RWPE1 (cell line): Measurements from ENCODE around the gene FLT3LG.

Experiments used
- CTCF ChIA-PET: fragments of 350-600 bp; sonication (Branson Sonifier 250); formaldehyde crosslinking; extraction: SDS; loops from one replicate; lab custom pipeline; 2021; lab: Yijun Ruan, JAX
- POLR2A ChIA-PET: fragments of 400-600 bp; formaldehyde crosslinking; extraction: SDS; loops from one replicate; lab custom pipeline; 2020; ENCODE audit warnings: antibody characterized with exemption; ENCODE audit not compliant: low non-redundant PET; lab: Yijun Ruan, JAX
- DNase-seq: peaks from one replicate; pipeline ENCODE4 v3.0.0; 2012; ENCODE audit warnings: low spot score
- H3K27ac ChIP-seq: fragments of 450-650 bp; 2 replicates; pipeline ENCODE4 v1.5.1; 2017
- TF ChIP-seq, protein P1 (sequence below): fragments of 450-650 bp; conservative IDR thresholded peaks from 2 replicates; pipeline ENCODE4 v1.5.1; 2017; ENCODE audit warnings: low read depth, mild to moderate bottlenecking

The FLT3LG gene

DNA sequence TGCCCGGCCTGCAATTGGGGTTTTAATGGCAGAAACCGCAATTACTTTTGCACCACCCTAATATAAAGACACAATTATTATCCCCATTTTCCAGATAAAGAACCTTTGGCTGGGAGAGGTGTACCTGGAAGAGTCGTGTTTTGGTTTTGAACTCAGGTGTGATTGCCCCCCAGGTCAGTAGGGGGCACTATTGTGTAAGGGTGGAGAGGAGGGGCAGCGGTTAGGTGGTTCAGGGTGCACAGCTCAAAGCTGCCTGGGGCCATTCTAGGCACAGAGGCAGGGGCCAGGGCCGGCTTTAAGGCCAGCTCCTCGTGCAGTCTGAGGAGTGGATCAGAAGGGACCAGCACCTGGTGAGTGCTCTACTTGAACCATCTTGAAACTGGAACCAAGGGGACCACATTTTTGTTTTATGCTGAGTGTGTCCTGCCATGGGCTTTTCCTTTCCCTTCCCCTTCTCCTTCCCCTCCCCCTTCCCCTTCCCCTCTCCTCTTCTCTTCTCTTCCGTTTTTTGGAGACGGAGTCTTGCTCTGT lies 32.6 kb downstream of the FLT3LG start:
- CTCF ChIA-PET: interaction anchor here (0.6 to 1.8 kb wide), 4 partner anchors 28 to 95 kb away, joined by 3 to 6 read pairs (median 4); no protein-coding TSS in a partner anchor
- no peak overlapping the region for H3K27ac ChIP-seq
- TF ChIP-seq, protein P1, sequence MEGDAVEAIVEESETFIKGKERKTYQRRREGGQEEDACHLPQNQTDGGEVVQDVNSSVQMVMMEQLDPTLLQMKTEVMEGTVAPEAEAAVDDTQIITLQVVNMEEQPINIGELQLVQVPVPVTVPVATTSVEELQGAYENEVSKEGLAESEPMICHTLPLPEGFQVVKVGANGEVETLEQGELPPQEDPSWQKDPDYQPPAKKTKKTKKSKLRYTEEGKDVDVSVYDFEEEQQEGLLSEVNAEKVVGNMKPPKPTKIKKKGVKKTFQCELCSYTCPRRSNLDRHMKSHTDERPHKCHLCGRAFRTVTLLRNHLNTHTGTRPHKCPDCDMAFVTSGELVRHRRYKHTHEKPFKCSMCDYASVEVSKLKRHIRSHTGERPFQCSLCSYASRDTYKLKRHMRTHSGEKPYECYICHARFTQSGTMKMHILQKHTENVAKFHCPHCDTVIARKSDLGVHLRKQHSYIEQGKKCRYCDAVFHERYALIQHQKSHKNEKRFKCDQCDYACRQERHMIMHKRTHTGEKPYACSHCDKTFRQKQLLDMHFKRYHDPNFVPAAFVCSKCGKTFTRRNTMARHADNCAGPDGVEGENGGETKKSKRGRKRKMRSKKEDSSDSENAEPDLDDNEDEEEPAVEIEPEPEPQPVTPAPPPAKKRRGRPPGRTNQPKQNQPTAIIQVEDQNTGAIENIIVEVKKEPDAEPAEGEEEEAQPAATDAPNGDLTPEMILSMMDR: peak; percentile 72
- peak; percentile 50 for DNase-seq
- POLR2A ChIA-PET: no interaction called here

DNA sequence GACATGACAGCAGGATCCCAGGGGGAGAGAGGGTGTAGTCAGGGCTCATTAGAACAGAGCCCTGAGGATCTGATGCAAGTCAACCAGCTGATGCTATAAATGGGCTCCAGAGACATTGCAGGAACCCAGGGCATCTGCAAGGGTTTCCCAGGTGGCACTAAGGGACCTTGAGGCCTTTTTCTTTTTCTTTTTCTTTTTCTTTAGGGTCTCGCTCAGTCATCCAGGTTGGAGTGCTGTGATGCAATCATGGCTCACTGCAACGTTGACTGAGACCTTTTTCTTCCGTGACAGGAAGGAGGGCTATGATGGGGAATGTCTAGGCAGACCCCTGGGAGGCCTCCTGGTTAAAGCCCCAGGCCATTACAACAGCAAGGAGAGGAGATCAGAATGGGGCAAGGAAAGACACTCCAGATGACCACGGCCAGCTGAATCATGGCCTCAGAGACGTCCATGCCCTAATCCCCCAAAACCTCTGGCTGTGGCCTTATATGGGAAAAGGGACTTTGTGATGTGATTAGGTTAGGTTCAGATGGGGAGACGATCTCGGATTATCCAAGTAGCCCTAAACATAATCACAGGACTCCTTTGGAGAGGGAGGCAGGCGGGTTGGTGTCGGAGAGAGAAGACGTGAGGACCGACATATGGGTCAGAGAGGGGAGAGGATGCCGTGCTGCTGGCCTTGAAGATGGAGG lies 33.9 kb downstream of the FLT3LG start:
- no peak overlapping the region for H3K27ac ChIP-seq
- POLR2A ChIA-PET: no interaction called here
- TF ChIP-seq, protein P1: no peak
- DNase-seq: no peak
- CTCF ChIA-PET: interaction anchor here (0.6 to 1.8 kb wide), 3 partner anchors 39 to 170 kb away, joined by 3 to 6 read pairs (median 3); no protein-coding TSS in a partner anchor

DNA sequence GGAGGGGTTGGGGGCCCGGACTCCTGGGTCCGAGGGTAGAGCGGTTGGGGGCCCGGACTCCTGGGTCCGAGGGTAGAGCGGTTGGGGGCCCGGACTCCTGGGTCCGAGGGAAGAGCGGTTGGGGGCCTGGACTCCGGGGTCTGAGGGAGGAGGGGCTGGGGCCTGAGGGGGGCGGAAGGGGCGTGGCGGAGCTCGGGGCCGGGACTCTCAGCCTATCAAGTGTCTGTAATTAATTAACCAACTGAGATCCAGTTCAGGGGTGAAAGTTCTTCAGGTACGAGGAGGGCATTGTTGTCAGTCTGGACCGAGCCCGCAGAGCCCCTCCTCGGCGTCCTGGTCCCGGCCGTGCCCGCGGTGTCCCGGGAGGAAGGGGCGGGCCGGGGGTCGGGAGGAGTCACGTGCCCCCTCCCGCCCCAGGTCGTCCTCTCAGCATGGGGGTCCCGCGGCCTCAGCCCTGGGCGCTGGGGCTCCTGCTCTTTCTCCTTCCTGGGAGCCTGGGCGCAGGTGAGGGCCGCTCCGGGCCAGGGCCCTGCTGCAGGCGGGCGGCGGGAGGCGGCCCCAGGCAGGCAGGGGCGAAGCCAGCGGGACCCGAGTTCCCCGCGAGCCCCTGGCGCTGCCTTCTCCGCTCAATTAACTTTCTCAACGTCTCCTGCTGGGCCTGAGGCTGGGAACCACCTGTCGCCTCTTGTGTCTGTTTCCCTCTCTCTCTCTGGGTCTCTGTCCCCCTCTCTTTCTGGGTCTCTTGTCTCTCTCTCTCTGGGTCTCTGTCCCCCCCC lies 39.1 kb downstream of the FLT3LG start:
- POLR2A ChIA-PET: no interaction called here
- DNase-seq: no peak
- CTCF ChIA-PET: interaction anchor here (1.0 to 1.2 kb wide), 2 partner anchors 34 to 57 kb away, joined by 5 to 7 read pairs; no protein-coding TSS in a partner anchor
- H3K27ac ChIP-seq: peak overlapping the region; percentile 85
- TF ChIP-seq, protein P1: no peak

DNA sequence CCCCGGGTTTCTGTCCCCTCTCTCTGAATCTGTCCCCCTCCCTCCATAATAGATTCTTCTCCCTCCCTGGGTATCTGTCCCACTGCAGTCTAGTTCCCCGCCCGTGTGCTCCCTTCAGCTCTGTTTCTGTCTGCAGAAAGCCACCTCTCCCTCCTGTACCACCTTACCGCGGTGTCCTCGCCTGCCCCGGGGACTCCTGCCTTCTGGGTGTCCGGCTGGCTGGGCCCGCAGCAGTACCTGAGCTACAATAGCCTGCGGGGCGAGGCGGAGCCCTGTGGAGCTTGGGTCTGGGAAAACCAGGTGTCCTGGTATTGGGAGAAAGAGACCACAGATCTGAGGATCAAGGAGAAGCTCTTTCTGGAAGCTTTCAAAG lies 39.7 kb downstream of the FLT3LG start:
- TF ChIP-seq, protein P1: no peak
- ChIA-PET CTCF (interaction anchor here (1.0 to 1.2 kb wide), 2 partner anchors 33 to 57 kb away, joined by 5 to 7 read pairs; no protein-coding TSS in a partner anchor), POLR2A (no interaction called here)
- DNase-seq: no peak
- peak overlapping the region; percentile 85 for H3K27ac ChIP-seq

DNA sequence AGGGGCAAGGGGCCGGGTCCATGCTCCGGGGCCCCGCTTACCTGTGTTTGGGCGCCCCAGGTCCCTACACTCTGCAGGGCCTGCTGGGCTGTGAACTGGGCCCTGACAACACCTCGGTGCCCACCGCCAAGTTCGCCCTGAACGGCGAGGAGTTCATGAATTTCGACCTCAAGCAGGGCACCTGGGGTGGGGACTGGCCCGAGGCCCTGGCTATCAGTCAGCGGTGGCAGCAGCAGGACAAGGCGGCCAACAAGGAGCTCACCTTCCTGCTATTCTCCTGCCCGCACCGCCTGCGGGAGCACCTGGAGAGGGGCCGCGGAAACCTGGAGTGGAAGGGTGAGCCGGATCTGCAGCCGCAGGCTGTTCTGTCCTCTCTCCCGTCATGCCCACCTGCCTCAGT lies 40.1 kb downstream of the FLT3LG start:
- ChIA-PET POLR2A (interaction anchor here (0.6 kb wide), 1 partner anchor 881 kb away, joined by 5 read pairs; no protein-coding TSS in a partner anchor), CTCF (interaction anchor here (1.0 to 1.2 kb wide), 2 partner anchors 33 to 56 kb away, joined by 5 to 7 read pairs; no protein-coding TSS in a partner anchor)
- DNase-seq: no peak
- H3K27ac ChIP-seq: peak overlapping the region; percentile 85
- TF ChIP-seq, protein P1: no peak

DNA sequence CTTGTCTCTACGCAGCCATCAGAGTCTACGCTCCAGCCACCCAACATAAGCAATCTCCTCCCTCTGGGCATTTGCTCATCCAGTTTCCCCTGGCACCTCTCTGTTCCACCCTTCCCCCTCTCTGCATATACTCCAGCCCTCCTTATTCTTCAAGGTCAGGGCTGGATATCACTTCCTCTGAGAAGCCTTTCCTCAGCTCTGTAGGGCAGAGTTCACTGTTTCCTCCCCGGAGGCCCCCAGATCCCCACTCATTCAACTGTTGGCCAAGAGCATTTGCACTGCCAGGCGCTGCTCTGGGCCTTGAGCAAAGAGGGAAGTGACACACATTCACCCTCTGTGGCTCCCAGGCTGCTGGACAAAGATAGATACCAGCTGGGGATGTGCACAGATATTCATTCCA lies 41.8 kb downstream of the FLT3LG start:
- TF ChIP-seq, protein P1: no peak
- CTCF ChIA-PET: interaction anchor here (0.7 to 1.3 kb wide), 2 partner anchors 21 to 31 kb away, joined by 4 to 7 read pairs; no protein-coding TSS in a partner anchor
- POLR2A ChIA-PET: no interaction called here
- no peak for DNase-seq
- H3K27ac ChIP-seq: peak overlapping the region; percentile 42
